Muscle layer of duodenum (tissue), 2 donors: ENCODE measurements around the gene RHBDF2.
A peak's percentile ranks its signal among the peaks of the same experiment; 100 is the strongest.
"Not testable (repeated sequence)": the region's sequence is repeated elsewhere in the genome, so short reads cannot be mapped to it uniquely, and the experiment has no call there.

Experiments
- H3K27ac ChIP-seq: one replicate; pipeline ENCODE4 v1.7.0; 2013; ENCODE audit warnings: mild to moderate bottlenecking, low read length
- H3K27me3 ChIP-seq: one replicate; pipeline ENCODE4 v1.7.0; 2013; ENCODE audit warnings: low read depth, mild to moderate bottlenecking, control low read depth, low read length
- H3K36me3 ChIP-seq, 2 donors: one replicate each; pipeline ENCODE4 v1.7.0; 2013; ENCODE audit warnings: low read length in 2 of 2, control low read depth in 1 of 2, mild to moderate bottlenecking in 1 of 2; ENCODE audit not compliant: insufficient read depth in 2 of 2, control insufficient read depth in 1 of 2
- H3K4me1 ChIP-seq, 2 donors: one replicate each; pipeline ENCODE4 v1.7.0; 2013; ENCODE audit warnings: low read length in 2 of 2, mild to moderate bottlenecking in 2 of 2, control low read depth in 1 of 2, moderate library complexity in 1 of 2; ENCODE audit not compliant: insufficient read depth in 2 of 2, control insufficient read depth in 1 of 2
- H3K4me3 ChIP-seq, 2 donors: one replicate each; pipeline ENCODE4 v1.7.0; 2013; ENCODE audit warnings: low read length in 2 of 2, low read depth in 1 of 2, mild to moderate bottlenecking in 1 of 2
- H3K9me3 ChIP-seq, 2 donors: one replicate each; pipeline ENCODE4 v1.7.0; 2013; ENCODE audit warnings: low read length in 2 of 2, control low read depth in 1 of 2, mild to moderate bottlenecking in 1 of 2; ENCODE audit not compliant: control insufficient read depth in 1 of 2
- donor health status: healthy.

The RHBDF2 gene

DNA sequence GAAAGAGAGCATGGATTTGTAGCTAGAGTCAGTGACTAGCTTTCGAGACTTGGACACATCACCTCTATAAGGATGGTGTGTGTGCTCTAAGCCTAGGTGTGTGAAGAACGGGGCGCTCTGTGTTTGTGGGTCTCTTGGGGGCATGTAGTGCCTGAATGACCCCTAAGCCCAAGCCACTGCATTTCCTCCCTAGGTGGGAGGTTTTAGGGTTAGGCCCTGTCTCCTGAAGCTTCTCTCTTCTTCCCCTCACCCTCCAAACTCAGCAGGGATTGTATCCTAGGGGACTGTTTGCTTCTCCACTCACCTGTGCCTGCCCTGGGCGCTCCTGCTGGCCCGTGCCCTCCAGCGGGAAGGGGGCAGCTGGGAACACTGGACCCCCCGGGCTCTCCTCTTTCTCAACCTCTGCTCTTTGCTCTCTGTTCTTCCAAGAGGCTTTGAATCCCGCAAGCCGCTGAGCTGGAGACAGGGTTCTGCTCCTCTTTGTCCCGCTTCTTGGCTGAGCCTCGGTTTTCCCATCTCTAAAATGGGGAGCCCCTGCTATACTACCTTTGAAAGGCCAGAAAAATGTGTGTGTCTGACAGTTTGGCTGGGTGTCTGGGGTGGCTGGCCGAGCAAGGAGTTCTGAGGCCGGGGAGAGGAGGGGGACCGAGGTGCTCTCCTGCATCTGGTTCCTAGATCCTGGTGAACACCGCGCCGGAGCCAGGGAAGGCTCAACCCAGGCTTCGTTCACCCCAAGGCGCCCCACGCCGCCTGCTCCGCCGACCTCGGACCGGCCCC, 35.5 kb upstream of the RHBDF2 start:
- H3K4me3 ChIP-seq: peak overlapping the region; percentile 7 to 60
- peaks cover 9% of the 10 kb centered on the region for H3K27me3 ChIP-seq
- H3K36me3 ChIP-seq: no peaks in the 10 kb centered on the region
- no peaks in the 10 kb centered on the region for H3K9me3 ChIP-seq
- H3K4me1 ChIP-seq: peaks cover 0 to 33% of the 10 kb centered on the region in 2 donors
- H3K27ac ChIP-seq: no peak overlapping the region

DNA sequence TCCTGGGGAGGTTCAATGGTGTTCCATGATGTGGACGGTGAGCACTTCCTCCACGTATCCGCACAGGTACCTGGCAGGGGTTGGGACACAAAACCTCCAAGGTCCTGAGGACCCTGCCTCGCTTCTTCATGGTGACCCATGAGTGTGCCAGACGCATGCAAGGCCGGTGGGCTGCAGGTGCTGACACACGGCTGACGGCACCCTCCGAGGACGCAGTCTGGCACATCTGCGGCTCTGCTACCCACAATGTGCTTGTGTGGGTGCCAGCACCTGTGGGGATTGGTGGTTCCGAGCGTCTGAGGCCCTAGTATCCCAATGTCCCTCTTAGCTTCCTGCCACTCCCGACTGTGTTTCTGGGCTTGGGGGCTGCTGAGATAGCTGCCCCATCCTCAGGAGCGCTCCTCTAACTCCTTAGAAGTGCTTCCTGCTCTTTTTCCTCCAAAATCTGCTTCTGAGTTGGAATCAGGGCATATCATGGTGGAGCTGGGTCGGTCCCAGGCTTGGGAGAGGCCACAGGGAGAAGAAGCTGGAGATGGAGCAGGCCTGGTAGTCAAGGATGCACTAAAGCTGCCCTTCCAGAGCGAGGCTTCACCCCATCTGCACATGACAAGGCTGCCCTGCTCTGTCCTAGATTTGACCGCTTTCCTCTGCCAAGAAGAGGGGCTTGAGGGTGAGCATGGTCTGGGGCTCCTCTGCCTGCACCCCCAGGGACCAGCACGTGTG, 34.7 kb upstream of the RHBDF2 start:
- Histone ChIP-seq H3K27me3 (peaks cover 9% of the 10 kb centered on the region), H3K9me3 (no peaks in the 10 kb centered on the region), H3K4me3 (peak overlapping the region in 1 of 2 donors; percentile 60), H3K4me1 (peaks cover 0 to 33% of the 10 kb centered on the region in 2 donors), H3K27ac (no peak overlapping the region), H3K36me3 (no peaks in the 10 kb centered on the region)

- no peaks in the 10 kb centered on the region for H3K36me3 ChIP-seq
- H3K4me3 ChIP-seq: no peak overlapping the region
- no peaks in the 10 kb centered on the region for H3K9me3 ChIP-seq
- peaks cover 0 to 27% of the 10 kb centered on the region in 2 donors for H3K4me1 ChIP-seq
- peaks cover 9% of the 10 kb centered on the region for H3K27me3 ChIP-seq
- no peak overlapping the region for H3K27ac ChIP-seq
These were observed 33.9 kb upstream of the RHBDF2 start for GRCh38 chr17:76534831-76535732.

DNA sequence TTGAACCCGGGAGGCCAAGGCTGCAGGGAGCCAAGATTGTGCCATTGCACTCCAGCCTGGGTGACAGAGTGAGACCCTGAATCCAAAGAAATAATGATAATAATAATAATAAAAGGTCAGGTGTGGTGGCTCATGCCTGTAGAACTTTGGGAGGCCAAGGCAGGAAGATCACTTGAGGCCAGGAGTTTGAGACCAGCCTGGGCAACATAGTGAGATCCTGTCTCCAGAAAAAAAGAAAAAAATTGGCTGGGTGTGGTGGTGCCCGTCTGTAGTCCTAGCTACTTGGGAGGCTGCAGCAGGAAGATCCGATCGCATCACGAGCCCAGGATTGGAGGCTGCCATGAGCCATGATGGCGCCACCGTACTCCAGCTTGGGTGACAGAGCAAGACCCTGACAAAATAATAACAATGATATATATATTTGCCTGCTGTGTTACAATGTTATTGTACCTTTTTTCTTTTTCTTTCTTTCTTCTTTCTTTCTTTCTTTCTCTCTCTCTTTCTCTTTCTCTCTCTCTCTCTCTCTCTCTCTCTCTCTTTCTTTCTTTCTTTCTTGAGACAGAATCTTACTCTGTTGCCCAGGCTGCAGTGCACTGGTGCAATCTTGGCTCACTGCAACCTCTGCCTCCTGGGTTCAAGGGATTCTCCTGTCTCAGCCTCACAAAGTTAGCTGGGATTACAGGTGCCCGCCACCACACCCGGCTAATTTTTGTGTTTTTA, 32.6 kb upstream of the RHBDF2 start:
- not testable (repeated sequence) for H3K9me3 ChIP-seq, H3K27ac ChIP-seq
- H3K4me1 ChIP-seq: peaks cover 0 to 33% of the 10 kb centered on the region in 2 donors

GRCh38 chr17:76532072-76532651, 30.9 kb upstream of the RHBDF2 start:
- Histone ChIP-seq H3K36me3 (no peaks in the 10 kb centered on the region), H3K9me3 (no peaks in the 10 kb centered on the region), H3K4me3 (no peak overlapping the region), H3K27me3 (no peaks in the 10 kb centered on the region), H3K4me1 (peaks cover 4 to 29% of the 10 kb centered on the region in 2 donors), H3K27ac (no peak overlapping the region)

More for the DNA sequence above, 32.6 kb upstream of the RHBDF2 start:
- not testable (repeated sequence) for H3K36me3 ChIP-seq, H3K27me3 ChIP-seq, H3K4me3 ChIP-seq

GRCh38 chr17:76531486-76532038, 30.3 kb upstream of the RHBDF2 start:
- H3K4me1 ChIP-seq: peaks cover 4 to 29% of the 10 kb centered on the region in 2 donors
- peak overlapping the region; percentile 86 for H3K27ac ChIP-seq
- no peaks in the 10 kb centered on the region for H3K9me3 ChIP-seq
- H3K4me3 ChIP-seq: no peak overlapping the region
- H3K27me3 ChIP-seq: no peaks in the 10 kb centered on the region
- no peaks in the 10 kb centered on the region for H3K36me3 ChIP-seq

DNA sequence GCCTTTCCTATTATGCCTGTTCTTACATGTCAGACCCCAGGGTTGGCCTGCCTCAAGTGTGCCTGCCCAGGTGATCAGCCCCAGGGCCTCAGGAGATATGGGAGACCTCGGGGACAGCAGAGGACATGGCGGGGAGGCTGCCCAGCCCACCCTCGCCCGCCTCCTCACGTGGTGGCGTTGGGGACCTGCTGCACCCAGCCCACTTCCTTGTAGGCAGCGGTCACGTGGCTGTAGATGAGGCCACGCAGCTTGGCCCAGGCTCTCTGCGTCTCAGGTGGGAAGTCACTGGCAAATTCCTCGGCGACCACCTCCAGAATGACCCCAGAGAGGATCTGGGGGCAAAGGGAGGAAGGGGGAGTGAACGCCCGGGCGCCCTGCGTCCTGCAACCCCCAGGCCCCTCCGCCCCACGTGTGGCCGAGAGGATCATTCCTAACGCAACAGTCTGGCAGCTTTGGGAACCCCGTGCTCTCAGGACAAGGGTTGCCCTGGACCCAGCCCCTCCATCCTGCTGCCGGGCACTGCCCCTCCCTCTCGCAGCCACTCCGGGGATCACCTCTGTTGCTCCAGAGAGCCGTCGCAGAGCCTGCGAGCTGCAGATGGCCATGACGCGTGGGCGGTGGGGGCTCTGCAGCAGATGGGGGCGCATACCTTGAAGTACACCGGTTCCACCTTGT, 29.7 kb upstream of the RHBDF2 start:
- Histone ChIP-seq H3K36me3 (no peaks in the 10 kb centered on the region), H3K9me3 (no peaks in the 10 kb centered on the region), H3K27ac (peak overlapping the region; percentile 86), H3K27me3 (no peaks in the 10 kb centered on the region), H3K4me3 (no peak overlapping the region), H3K4me1 (peaks cover 4 to 29% of the 10 kb centered on the region in 2 donors)

- Histone ChIP-seq H3K4me3 (no peak overlapping the region), H3K4me1 (peaks cover 4 to 28% of the 10 kb centered on the region in 2 donors)
These were observed 29.0 kb upstream of the RHBDF2 start for GRCh38 chr17:76530095-76530723.

DNA sequence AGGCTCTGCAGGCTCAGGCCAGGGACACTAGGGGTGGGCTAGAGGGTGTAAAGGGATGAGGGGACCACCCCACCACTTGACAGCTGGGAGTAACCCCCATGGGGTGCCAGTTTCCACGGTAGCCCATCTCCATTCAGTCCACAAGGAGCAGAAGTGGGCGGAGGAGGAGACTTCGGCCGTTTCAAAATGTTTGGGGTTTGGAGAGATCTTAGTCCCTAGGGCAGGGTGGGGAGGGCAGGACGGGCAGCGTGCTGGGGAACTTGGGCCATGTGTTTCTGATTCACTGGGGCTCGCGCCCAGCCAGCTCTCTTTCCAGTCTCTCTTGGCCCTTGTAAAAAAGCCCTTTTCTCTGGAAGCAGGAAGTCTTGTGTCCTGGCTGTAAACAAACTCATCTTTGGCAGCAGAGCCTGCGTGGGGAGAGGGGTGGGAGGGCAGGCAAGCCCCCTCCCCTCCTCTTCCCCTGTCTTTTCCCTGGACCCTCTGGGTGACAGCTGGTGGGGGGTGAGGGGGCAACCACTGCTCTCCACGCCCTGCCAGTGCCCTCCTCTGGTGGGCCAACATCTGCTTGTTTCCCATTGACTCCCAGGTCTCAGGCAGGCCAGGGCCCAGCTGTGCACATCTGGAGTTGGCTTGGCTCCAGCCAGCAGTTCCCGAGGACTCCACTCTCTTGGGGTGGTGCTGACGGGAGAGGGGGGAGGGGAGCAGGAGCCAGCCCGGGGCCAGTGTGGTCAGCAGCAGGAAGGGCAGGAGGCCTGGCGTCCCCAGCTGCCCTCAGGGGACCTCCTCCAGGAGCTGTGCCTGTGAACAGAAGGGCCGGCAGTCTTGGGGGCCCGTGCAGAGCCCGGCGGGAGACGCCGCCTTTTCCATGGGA, 28.2 kb upstream of the RHBDF2 start:
- Histone ChIP-seq H3K27me3 (no peaks in the 10 kb centered on the region), H3K4me3 (no peak overlapping the region), H3K27ac (peak overlapping the region; percentile 86), H3K36me3 (no peaks in the 10 kb centered on the region), H3K4me1 (peaks cover 4 to 32% of the 10 kb centered on the region in 2 donors), H3K9me3 (no peaks in the 10 kb centered on the region)

More at GRCh38 chr17:76530095-76530723, 29.0 kb upstream of the RHBDF2 start:
- no peaks in the 10 kb centered on the region for H3K9me3 ChIP-seq
- H3K36me3 ChIP-seq: no peaks in the 10 kb centered on the region
- no peaks in the 10 kb centered on the region for H3K27me3 ChIP-seq
- peak overlapping the region; percentile 86 for H3K27ac ChIP-seq
